HepG2 (cell line): ENCODE results near the gene EGFL8.

Experiments
- ATF6 ChIP-seq: sonication (generic); formaldehyde crosslinking; conservative IDR thresholded peaks from 2 replicates; pipeline ENCODE4 v1.4.0; 2020; ENCODE audit warnings: missing genetic modification reagents
- CTCF ChIP-seq: sonication (generic); formaldehyde crosslinking; IDR thresholded peaks from 2 replicates; pipeline ENCODE4 v1.5.0; 2020; ENCODE audit warnings: mild to moderate bottlenecking, missing genetic modification reagents, moderate library complexity
- DNMT1 ChIP-seq: sonication (generic); formaldehyde crosslinking; IDR thresholded peaks from 2 replicates; pipeline ENCODE4 v1.5.1; 2020; ENCODE audit warnings: mild to moderate bottlenecking, missing genetic modification reagents
- ELF4 ChIP-seq: sonication (generic); formaldehyde crosslinking; IDR thresholded peaks from 2 replicates; pipeline ENCODE4 v1.5.0; 2020; ENCODE audit warnings: missing genetic modification reagents, mild to moderate bottlenecking, moderate library complexity, borderline replicate concordance
- EP300 ChIP-seq, 3 experiments: sonication (generic) in 1 of 3; formaldehyde crosslinking in 1 of 3; IDR thresholded peaks; 2 replicates each; pipeline versions ENCODE4 v1.5.1 to v1.6.1; 2011 to 2020; ENCODE audit warnings: low read depth in 2 of 3, low read length in 2 of 3, borderline replicate concordance in 1 of 3, improper control_type of control experiment in 1 of 3, mild to moderate bottlenecking in 1 of 3, missing genetic modification reagents in 1 of 3, moderate library complexity in 1 of 3
- ETS1 ChIP-seq: sonication (generic); formaldehyde crosslinking; IDR thresholded peaks from 2 replicates; pipeline ENCODE4 v1.4.0; 2020; ENCODE audit warnings: missing genetic modification reagents
- NFRKB ChIP-seq: fragments of 450-650 bp; IDR thresholded peaks from 2 replicates; pipeline ENCODE4 v1.6.1; 2017
- ZBTB46 ChIP-seq: sonication (generic); formaldehyde crosslinking; IDR thresholded peaks from 2 replicates; pipeline ENCODE4 v1.4.0; 2020; ENCODE audit warnings: mild to moderate bottlenecking, missing genetic modification reagents, borderline replicate concordance
- ZNF589 ChIP-seq: sonication (generic); formaldehyde crosslinking; conservative IDR thresholded peaks from 2 replicates; pipeline ENCODE4 v1.8.0; 2022; ENCODE audit warnings: mild to moderate bottlenecking, moderate library complexity, missing genetic modification reagents

DNA sequence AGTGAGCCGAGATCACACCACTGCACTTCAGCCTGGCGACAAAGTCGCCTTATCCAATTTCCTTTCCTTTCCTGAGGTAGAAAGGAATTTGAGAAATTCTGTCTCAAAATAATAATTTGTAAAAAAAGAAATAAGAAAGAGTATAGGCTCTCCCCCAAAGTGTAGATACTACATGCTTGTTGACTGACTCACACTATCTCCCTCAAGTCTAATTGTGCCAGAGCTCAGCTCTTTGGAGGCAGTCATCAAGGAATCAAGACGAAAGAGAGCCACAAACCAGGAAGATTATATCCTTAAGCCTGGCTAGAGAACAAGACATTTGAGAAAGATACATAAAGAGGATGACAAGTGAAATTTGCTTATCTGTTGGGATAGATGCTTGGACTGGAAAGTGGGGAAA, 30.6 kb upstream of the EGFL8 start:
- no peak for TF ChIP-seq ELF4 (CRISPR knock-in tag)
- no peak for TF ChIP-seq CTCF (CRISPR knock-in tag)
- no peak for TF ChIP-seq ZBTB46 (CRISPR knock-in tag)
- no peak for TF ChIP-seq ATF6 (CRISPR knock-in tag)
- TF ChIP-seq EP300 (IDR thresholded peaks at IDR 0.05; ENCODE audit: low read depth in 2 of 2, low read length in 2 of 2) = no peak
- no peak for TF ChIP-seq EP300 (CRISPR knock-in tag; IDR thresholded peaks at IDR 0.05; ENCODE audit: borderline replicate concordance)
- no peak for TF ChIP-seq ZNF589 (CRISPR knock-in tag)
- no peak for TF ChIP-seq DNMT1 (CRISPR knock-in tag)
- no peak for TF ChIP-seq ETS1 (CRISPR knock-in tag)
- TF ChIP-seq NFRKB = no peak
